NCI-H1930 (cell line): ENCODE results near the gene CLDN18.
A peak's percentile ranks its signal among the peaks of the same experiment; 100 is the strongest.

Experiments used
- DNase-seq, 2 experiments: peaks; one replicate each; lab custom pipeline; 2025; lab: John Stamatoyannopoulos, UW

Gene CLDN18

DNA sequence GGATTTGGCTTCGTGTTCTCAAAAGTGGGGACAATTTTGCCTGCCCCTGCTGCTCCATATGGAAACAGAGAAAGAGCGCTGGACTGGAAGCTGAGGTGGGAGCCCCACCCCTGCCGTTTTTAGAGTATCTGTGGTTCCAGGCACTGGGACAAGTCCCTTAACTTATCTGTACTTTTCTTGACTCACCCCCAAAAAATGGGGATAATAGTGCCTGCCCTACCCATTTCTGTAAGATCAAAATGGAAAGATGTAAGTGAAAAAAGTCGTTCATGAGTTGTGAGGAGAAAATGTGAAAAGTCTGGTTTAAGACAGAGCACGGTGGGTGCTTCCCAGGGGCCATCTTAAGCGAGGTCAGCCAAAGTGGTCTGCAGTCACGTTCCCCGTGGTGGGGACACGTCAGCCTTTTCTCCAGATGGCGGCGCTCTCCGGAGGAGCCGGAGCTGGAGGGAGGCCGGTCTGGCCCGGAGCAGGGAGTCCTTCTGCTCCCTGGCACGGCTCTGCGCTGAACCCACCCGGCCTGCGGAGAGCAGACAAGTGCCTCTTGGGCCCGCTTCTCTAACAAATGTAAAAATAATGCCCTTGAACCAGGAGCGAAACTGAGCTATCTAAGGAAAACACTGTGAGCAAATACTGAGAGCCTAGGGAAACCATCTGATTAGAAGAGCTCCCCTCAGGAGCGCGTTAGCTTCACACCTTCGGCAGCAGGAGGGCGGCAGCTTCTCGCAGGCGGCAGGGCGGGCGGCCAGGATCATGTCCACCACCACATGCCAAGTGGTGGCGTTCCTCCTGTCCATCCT, at the start of gene CLDN18:
CLDN18 (plus strand) TSS at position 690 of the 797 bp plus-strand sequence; CDS start at position 751, 61 bp downstream.
- no peak for DNase-seq

- DNase-seq = no peak
Measured at GRCh38 chr3:137962251-137962650, 47.7 kb upstream of the CLDN18 start.

- DNase-seq = no peak
Measured at GRCh38 chr3:137963463-137963862, 46.5 kb upstream of the CLDN18 start.

DNA sequence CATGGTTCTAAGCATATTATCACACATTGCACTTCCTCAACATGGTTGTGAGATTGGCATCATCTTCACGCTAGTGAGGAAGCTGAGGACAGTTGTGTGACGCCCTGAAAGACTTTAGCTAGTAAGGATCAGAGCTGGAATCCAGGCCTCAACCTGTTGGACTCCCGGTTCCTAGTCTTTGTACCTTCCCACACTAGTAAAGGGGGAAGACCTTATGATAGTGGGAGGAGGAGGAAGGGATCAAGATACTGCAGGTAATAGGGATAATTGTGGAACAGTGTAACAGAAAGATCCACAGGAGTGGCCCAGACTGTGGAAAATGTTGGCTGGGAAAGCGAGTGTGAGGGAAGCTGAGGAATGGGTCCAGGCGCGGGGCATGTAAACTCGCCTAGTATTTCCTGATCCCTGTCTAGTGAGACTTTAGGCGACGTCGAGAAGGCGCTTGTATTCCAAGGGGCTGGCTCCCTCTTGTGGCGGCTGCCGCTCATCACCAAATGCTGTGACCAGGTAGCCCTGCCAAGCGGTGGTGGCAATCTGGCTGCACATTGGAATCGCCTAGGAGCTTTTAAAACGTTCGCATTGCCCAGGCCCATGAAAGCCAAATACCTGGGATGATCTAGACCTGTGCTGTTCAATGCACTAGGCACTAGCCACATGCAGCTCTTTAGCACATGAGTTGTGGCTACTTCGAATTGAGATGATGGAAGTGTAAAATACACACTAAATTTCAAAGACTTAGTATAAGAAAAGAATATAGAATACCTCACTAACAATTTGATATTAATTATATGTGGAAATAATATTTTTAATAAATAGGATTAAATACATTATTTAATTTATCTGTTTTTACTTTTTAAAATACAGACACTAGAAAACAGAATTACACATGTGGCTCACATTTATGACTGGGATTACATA, 38.8 kb upstream of the CLDN18 start:
- peak; percentile 66 to 75 for DNase-seq

DNA sequence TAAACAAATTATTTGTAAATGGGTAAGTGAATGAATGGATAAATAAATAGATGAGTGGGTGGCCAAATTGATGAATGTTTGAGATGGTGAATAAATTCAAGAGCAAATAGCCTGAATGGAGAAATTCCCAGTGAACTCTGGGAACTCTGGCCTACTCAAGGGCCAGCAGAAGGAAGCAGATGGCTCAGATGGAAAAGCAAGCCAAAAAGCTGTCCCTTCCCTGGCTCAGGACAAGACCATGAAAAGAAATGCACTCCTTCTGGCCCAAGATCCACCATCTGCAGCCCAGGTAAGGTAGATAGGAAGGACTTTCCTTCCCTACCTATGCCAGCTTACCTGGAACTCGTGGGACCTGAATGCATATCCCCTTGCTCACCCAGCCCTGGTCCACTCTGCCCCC, 37.6 kb upstream of the CLDN18 start:
- DNase-seq = peak in 1 of 2 experiments; percentile 18

GRCh38 chr3:137978328-137978727, 31.6 kb upstream of the CLDN18 start:
- DNase-seq = no peak

- peak; percentile 5 to 68 for DNase-seq
Measured at GRCh38 chr3:137987723-137988122, 22.2 kb upstream of the CLDN18 start.

GRCh38 chr3:137988152-137988551, 21.8 kb upstream of the CLDN18 start:
- DNase-seq = peak; percentile 20 to 43

GRCh38 chr3:137988982-137989381, 21.0 kb upstream of the CLDN18 start:
- no peak for DNase-seq

- no peak for DNase-seq
Measured at GRCh38 chr3:137990427-137990826, 19.5 kb upstream of the CLDN18 start.

GRCh38 chr3:137992592-137992991, 17.4 kb upstream of the CLDN18 start:
- DNase-seq = no peak

DNA sequence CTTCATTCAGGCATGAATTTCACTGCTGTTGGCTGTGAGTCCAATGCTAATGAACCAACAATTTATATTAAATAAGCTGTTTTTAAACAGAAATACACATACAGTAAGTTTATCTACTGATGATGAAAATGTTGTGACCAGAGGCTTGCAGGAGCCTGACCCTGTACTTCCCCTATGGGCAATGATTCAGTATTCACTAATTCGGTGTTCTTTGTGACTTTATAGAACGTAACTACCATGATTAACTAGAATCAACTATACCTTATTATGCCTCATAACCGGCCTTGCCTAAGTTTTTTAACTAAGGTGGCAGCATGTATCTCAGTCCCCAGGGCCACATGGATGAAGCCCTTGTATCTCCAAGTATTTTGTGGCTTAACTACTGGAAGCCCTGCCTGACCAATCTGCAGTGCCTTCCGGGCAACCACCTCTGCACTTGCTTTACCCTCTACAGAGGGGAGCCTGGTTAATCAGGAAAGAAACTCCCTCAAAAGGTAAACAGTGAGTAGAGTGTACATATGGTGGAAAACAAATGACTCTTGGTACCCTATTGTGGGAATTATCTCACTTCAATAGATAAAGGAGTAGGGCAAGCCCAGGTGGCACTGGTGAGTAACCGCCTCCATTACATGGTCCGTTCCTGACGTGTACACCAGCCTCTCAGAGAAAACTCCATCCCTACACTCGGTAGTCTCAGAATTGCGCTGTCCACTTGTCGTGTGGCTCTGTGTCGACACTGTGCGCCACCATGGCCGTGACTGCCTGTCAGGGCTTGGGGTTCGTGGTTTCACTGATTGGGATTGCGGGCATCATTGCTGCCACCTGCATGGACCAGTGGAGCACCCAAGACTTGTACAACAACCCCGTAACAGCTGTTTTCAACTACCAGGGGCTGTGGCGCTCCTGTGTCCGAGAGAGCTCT, 11.6 kb upstream of the CLDN18 start:
- no peak for DNase-seq

DNA sequence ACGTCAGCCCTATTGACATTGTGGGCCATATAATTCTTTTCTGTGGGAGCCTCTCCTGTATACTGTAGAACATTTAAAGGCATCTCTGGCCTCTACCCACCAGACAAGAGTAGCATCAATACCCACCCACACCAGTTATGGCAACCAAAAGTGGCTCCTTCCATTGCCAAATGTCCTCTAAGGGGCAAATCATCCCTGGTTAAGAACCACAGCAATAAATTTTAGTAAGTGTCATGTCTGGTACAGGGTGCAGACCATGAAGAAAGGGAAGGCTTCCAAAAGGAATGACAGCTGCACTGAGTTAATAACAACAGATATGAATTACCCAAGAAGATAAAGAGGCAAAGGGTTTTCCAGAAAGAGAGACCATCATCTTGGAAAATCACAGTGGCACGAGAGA, 6.9 kb upstream of the CLDN18 start:
- no peak for DNase-seq

- no peak for DNase-seq
Measured at GRCh38 chr3:138005627-138006026, 4.3 kb upstream of the CLDN18 start.

- DNase-seq = no peak
Measured at GRCh38 chr3:138007898-138008297, 2.1 kb upstream of the CLDN18 start.

- no peak for DNase-seq
Measured at GRCh38 chr3:138010273-138010590, 267 bp downstream of the CLDN18 start.

- DNase-seq = no peak
Measured at GRCh38 chr3:138011722-138012121, 1.8 kb downstream of the CLDN18 start.

- no peak for DNase-seq
Measured at GRCh38 chr3:138012526-138012925, 2.6 kb downstream of the CLDN18 start.

- no peak for DNase-seq
Measured at GRCh38 chr3:138016065-138016464, 6.1 kb downstream of the CLDN18 start.

DNA sequence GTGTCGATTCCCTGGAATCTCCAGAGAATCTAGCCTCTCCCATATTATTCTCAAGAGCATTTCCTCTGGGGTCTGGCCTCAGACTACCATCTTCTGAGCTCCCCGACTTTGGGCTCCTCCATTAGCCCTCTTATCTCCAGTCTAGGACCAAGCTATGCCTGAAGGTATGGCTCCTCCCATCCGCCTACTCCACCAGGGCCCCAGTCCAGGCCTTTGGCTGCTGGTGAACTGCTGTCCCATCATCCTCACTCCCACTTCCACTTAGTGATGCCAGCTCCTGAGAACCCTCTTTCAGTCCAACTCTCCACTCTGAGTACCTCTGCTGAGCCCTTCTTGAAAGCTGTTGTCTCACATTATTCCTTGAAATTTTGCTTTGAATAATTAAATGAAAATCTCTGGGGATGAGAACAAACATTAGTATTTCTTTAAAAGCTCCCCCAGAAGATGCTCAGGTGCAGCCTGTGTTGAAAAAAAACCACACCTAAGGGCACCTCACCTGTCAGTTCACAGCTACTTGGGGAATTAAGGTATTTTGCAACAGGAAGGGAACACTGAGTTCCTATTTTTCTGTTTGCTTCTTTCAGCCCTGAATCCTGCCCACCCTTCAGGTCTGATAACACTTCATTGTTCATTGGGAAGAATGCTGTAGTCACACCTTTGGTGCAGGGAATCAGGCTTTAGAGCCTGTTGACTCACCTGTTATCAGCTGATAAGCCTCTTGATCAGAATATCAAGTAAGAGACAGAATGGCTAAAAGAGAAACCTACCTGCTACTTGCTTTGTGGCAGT, 9.5 kb downstream of the CLDN18 start:
- no peak for DNase-seq

- no peak for DNase-seq
Measured at GRCh38 chr3:138023754-138024153, 13.8 kb downstream of the CLDN18 start.
